ENCODE measurements around the gene CLEC9A.

DNA sequence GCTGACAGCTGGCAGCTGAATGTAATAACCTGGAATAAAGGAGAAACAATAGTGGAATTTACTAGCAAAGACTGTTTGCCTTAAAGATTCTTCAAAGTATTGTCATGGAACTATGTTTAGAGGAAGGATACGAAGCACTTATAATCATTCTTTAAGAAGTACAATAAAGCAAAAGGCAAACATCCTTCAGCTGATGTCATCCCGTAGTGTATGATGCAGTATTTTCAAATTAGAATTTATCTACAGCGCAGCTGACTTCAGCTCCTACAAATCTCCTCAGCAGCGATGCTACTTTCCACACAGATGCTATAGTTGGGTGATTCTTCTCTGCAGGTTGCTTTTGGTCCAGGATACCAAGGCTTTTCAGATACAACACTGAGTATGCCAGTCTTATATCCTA is 36.8 kb downstream of the CLEC9A start:
- TF ChIP-seq HDGF (IDR thresholded peaks at IDR 0.05; ENCODE audit: borderline replicate concordance) (no peak), SP1 (IDR thresholded peaks at IDR 0.05) (no peak), ARNT (IDR thresholded peaks at IDR 0.05) (no peak), BHLHE40 (IDR thresholded peaks at IDR 0.05; ENCODE audit: borderline replicate concordance) (no peak), FOXA1 (IDR thresholded peaks at IDR 0.05) (no peak), SUZ12 (IDR thresholded peaks at IDR 0.05) (no peak), FOXM1 (IDR thresholded peaks at IDR 0.05; ENCODE audit: borderline replicate concordance) (no peak), FOXK2 (IDR thresholded peaks at IDR 0.05) (no peak), L3MBTL2 (conservative IDR thresholded peaks at IDR 0.05) (no peak)

Measured in HEK293T (cell line).